Bronchial epithelial cell (primary cell): Measurements from ENCODE around the gene PIK3R6. TPM values are rescaled to one million over a fixed set of nuclear protein-coding genes. Genes with fewer than 3 reads are reported as not detected.
"Not testable (repeated sequence)": the region's sequence is repeated elsewhere in the genome, so short reads cannot be mapped to it uniquely, and the experiment has no call there.

Source experiments
- DNase-seq: peaks from one replicate; pipeline ENCODE4 v3.0.0-alpha.2; 2010; ENCODE audit warnings: low read depth
- FAIRE-seq: peaks from 2 replicates; lab custom pipeline; 2011; peaks lifted over from hg19 to GRCh38; lab: Jason Lieb, UNC
- H3K27me3 ChIP-seq: 2 replicates; pipeline ENCODE4 v1.5.1; 2011; ENCODE audit warnings: low read length; ENCODE audit not compliant: control insufficient read depth, insufficient read depth
- H3K36me3 ChIP-seq: 2 replicates; pipeline ENCODE4 v1.5.1; 2011; ENCODE audit warnings: low read length; ENCODE audit not compliant: control insufficient read depth, insufficient read depth
- H3K4me3 ChIP-seq: 2 replicates; pipeline ENCODE4 v1.5.1; 2011; ENCODE audit warnings: mild to moderate bottlenecking, low read depth, low read length, control low read depth
- total RNA-seq: library from RNA; depleted of rRNA; stranded (reverse); fragments of >200 nt; gene quantifications from 2 replicates; pipeline ENCODE4 v1.2.1, GENCODE V29; 2014
- TF ChIP-seq, protein P1 (sequence below): IDR thresholded peaks from 2 replicates; pipeline ENCODE4 v1.5.1; 2011; ENCODE audit warnings: mild to moderate bottlenecking, moderate library complexity, low read length, control low read depth, inconsistent platforms; ENCODE audit not compliant: insufficient read depth, severe bottlenecking

PIK3R6 gene
- total RNA-seq, 1 donor from 2014 or later: not detected

DNA sequence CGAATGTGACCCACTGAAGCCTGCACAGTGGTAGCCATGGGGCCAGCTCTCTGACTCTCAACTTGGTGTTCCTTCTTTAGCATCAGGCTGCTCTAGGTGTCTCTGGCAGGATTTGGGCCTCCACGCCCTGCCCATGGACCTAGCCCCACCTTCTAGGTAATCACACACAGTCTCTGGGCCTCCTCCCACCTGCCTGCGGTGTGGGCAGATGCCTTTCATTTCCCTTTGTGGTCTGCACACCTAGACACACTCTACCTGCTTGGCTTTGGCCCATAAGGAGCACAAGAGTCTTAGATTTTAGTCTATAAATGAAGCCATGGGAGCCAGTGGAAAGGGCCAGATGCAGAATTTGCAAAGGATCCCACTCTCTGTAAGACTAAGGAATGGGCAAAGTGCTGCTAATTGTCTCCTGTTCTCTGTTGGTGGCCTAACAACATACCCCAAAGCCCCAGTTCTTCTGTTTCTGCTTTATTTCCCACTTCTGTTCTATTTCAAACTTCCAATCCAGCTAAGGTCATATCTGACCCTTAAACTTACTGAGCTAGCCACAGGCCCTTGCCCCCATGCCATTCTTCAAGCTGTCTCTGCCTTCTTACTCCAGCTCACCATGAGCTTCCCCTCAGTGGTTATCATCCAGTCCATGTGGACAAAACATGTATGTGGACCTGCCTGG is 61.1 kb downstream of the PIK3R6 start:
- H3K4me3 ChIP-seq: no peak overlapping the region
- FAIRE-seq: no peak
- DNase-seq: no peak

DNA sequence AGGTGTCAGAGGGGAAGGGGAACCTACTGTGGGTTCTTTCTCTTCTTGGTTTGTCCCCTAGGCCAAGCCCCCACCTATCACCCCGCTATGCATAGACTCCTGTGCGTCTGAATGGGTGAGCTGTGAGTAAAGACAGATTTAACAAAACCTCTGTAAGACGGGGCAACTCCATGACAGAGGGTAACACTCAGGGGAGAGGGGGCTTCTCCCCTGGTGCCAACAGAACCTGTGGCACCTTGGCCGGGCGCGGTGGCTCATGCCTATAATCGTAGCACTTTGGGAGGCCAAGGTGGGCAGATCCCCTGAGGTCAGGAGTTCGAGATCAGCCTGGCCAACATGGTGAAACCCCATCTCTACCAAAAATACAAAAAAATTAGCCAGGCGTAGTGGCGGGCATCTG is 62.1 kb downstream of the PIK3R6 start:
- FAIRE-seq, DNase-seq, H3K36me3 ChIP-seq, H3K27me3 ChIP-seq, H3K4me3 ChIP-seq: not testable (repeated sequence)

More for the DNA sequence above, 61.1 kb downstream of the PIK3R6 start:
- no peaks in the 10 kb centered on the region for H3K36me3 ChIP-seq
- TF ChIP-seq, protein P1, sequence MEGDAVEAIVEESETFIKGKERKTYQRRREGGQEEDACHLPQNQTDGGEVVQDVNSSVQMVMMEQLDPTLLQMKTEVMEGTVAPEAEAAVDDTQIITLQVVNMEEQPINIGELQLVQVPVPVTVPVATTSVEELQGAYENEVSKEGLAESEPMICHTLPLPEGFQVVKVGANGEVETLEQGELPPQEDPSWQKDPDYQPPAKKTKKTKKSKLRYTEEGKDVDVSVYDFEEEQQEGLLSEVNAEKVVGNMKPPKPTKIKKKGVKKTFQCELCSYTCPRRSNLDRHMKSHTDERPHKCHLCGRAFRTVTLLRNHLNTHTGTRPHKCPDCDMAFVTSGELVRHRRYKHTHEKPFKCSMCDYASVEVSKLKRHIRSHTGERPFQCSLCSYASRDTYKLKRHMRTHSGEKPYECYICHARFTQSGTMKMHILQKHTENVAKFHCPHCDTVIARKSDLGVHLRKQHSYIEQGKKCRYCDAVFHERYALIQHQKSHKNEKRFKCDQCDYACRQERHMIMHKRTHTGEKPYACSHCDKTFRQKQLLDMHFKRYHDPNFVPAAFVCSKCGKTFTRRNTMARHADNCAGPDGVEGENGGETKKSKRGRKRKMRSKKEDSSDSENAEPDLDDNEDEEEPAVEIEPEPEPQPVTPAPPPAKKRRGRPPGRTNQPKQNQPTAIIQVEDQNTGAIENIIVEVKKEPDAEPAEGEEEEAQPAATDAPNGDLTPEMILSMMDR: no peak
- H3K27me3 ChIP-seq: no peaks in the 10 kb centered on the region

DNA sequence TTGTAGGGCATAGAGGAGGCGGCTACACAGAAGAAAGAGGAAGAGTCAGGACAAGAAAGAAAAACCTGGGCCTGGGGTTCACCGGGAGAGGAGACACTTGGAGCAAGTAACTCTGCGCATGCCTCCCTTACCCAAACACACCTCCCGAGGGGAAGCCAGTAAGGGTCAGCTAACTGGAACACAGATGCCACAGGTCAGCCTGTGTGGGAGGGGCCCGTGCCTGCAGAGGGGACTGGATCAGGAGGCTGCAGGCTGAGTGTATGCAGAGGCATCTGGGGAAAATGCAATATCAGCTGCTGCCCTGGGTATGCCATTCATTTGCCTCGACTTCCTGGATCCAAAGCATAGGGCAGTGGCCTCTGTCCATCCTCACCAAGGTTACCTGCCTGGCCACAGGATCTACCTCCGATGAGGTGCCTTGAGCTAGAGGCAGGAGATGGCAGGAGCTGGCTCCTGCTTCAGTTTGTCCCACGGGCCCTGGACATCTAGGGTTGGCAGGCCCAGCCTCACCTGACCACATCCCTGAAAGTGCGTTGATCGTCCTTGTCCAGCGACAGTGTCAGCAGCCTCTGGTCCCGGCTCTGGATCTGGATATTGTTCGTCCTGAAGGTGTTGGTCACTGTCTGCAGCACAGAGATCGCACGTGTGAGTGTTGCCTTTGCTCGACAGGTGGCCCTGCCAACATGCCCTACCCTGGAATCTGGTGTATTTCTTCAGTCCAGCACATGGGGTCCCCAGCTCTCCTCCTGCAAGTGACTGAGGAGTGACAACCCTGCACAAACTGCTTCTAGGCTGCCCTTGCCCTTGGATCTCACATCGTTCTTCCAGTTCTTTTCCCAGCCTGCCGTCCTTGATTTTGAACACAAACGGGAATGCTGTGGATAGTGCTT is 63.7 kb downstream of the PIK3R6 start:
- TF ChIP-seq, protein P1: no peak
- DNase-seq (no peak), FAIRE-seq (no peak)
- H3K27me3 ChIP-seq: no peaks in the 10 kb centered on the region
- H3K36me3 ChIP-seq: no peaks in the 10 kb centered on the region
- no peak overlapping the region for H3K4me3 ChIP-seq

DNA sequence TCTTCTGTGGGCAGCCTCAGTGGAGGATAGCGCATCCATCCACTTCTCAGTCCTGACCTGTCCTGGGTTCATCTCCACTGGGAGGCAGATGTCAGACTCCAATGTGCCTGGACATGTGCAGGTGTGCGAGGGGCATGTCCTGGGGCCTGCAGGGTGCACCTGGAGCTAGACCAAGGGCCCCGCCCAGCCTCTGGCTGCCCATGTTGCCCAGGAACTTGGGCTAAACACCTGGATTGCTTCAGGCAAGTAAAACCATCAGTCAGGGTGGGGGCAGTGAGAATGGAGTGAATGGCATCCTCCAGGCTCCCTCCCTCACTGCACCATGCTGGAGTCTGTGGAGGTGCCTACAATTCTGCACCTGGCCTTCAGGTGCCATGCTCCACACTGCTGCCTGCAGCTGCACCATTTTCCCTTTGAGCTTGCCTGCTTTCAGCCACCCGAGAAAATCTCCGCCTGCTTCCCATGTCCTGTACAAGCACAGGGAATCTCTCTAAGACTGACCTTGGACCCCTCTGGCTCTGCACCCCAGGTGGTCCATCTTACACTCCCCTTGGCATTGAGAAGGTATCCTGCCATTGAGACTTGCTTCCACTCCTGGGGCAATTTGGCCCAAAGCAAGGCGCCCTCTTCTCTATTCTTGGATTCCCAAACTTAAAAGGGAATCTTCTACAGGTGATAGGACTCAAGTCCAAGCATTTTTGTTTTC is 66.2 kb downstream of the PIK3R6 start:
- H3K27me3 ChIP-seq: no peaks in the 10 kb centered on the region
- FAIRE-seq (no peak), DNase-seq (no peak)
- no peak overlapping the region for H3K4me3 ChIP-seq
- no peaks in the 10 kb centered on the region for H3K36me3 ChIP-seq
- TF ChIP-seq, protein P1: no peak

DNA sequence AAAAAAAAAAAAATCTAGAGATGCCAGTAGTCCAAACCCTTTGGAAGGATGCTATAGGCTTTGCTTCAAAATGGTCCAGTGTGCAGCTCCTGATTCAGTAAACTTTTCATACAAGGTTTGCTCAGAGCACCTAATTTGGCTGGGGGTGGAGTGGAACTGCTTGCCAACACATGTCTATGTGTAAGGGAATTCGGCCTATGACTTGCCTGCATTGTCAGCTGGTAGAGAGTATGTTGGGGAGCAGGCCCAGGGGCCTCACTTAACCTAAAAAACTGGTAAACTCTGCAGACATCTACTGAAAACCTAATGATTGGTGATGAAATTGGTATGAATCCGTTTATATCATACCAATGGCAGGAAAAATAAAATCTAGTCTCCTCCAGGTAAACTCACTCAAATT is 66.8 kb downstream of the PIK3R6 start:
- FAIRE-seq: no peak
- TF ChIP-seq, protein P1: no peak
- no peaks in the 10 kb centered on the region for H3K27me3 ChIP-seq
- no peak for DNase-seq
- no peak overlapping the region for H3K4me3 ChIP-seq
- no peaks in the 10 kb centered on the region for H3K36me3 ChIP-seq
